GM18867 (cell line): Measurements from ENCODE around the gene SLC37A3.

ENCODE experiments used
- ATAC-seq: cut with Tn5 transposase; IDR thresholded peaks from one replicate; pipeline ENCODE4 v1.9.1; 2021; ENCODE audit warnings: mild to moderate bottlenecking, moderate library complexity; ENCODE audit not compliant: unreplicated experiment

Gene SLC37A3

DNA sequence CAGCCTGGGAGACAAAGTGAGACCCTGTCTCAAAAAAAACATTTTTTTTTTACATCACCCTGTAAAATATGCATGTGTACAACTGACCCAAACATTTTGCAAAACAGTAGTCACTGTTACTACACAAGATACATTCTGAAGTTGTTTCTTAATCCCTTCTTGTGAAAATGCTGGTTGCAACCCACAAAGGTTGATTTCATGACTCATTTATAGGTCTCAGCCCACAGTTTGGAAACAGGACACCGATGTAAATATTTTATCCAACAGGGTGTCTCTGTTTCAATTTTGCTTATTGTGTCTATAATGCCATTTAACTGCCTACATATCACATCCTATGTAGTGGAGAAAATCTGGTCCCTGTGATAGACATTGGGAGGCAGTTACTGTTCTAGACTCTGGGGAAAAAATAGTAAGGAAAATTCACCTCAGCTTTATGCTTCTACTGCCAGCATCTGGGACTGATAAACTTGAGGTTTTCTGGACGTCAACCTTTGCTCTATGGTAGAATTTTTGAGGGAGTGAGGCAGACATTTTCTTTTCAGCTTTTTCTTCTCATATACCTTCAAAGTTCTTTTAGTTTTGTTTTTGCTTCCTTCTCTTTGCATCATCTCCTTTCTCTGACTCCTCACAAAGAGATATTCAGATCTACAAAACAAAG lies 4.0 kb upstream of the SLC37A3 start:
- ATAC-seq = no peak

DNA sequence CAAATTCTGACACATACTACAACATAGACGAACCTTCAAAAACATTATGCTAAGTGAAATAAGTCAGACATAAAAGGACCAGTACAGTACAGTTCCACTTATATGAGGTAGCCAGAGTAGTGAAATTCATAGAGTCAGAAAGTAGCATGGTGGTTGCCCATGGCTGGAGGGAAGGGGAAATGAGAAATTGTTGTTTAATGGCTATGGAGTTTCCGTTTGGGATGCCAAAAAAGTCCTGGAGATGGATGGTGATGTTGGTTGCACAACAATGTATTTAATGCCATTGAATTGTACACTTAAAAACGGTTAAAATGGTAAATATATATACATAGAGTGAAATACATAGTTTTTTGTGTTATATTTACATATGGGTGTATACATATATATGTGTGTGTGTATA lies 2.1 kb upstream of the SLC37A3 start:
- ATAC-seq = no peak

DNA sequence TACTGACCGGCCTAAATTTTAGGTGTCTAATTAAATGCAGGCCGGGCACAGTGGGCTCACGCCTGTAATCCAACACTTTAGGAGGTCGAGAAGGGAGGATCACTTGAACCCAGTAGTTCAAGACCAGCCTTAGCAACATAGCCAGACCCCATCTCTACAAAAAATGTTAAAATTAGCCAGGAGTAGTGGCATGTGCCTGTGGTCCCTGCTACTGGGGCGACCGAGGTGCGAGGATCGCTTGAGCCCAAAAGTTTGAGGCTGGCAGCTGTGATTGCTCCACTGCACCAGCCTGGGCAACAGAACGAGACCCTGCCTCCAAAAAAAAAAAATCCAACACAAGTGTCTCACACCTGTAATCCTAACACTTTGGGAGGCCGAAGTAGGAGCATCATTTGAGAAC lies 491 bp upstream of the SLC37A3 start:
- no peak for ATAC-seq

DNA sequence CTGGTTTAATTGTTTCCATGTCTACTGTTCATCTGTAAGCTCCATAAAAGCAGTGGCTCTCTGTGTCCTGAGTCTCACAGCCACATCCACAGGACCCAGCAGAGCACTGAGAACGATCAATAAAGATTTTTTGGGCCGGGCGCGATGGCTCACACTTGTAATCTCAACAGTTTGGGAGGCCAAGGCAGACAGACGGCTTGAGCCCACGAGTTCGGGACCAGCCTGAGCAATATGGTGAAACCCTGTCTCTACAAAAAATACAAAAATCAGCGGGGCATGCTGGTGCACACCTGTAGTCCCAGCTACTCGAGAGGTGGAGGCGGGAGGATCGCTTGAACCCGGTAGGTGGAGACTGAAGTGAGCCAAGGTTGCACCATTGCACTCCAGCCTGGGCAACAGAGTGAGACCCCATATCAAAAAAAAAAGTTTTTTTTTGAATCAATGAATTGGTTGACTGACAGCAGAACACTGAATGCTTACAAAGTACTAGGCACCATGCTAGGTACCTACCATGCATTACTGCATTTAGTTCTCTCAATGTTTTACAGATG lies 4.5 kb downstream of the SLC37A3 start:
- no peak for ATAC-seq

DNA sequence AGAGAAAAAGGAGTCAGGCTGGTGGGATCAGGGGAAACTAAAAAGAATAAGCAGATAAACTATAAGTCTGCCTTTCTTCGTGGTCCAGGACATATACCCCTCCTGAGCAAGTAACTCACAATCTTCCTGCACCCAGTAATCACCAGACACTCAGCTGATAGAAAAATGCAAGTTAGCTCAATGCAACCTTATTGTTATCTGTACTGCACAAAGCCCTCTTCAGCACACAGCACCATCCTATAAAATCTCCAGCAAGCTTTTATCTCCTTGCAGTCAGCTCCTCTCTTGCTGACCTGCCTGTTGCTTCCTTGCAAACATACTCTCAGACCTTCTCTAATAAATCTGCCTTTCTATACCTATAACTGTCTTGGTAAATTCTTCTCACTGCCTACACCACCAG lies 6.7 kb downstream of the SLC37A3 start:
- no peak for ATAC-seq

DNA sequence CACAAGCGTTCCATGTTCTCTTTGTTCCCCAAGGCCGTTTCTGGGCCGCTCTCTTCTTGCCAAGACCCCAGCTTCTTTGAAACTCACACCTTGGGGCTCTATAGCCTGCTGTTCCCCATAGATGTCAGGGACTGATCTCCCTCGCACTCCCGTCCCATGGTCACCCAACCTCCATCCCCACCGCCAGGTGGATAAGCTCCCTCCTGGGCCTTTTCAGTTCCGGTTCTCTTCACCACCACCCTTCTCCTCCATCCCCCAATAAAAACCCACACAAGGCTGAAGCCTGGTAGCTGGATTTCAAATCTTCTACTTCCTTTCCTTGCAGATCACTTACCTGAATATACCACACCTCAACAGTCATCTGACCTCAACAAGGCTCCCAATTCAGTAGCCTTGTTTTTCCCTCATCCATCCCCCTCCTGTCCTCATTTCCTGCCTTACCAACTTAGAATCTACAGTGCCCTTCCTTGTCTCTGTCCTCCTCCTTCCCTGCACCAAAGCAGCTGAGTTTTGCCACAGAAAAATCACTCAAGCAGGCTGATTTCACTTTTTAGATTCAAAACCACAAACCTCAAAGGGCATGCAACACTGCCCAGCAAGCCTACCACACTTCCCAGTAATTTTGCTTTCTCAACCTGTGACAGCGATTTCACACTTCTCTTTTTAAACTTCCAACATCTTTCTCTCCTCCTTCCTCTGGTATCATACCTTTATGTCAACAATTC lies 7.7 kb downstream of the SLC37A3 start:
- no peak for ATAC-seq

DNA sequence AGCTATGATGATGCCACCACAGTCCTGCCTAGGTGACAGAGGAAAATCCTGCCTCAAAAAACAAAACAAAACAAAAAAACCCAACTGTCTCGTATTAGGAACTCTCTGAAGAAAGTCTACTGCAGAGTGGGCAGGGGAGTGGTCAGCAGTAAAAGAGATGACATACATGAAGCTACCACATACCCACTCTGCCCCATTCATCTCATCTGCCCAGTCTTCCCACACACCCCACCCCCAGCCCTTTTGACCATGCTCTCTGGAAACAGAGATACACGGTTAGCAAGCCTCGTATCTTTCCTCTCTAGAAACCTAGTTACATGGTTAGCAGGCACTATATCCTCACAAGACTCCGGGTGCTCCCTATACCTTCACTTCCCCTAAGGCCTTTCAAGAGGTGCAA lies 8.3 kb downstream of the SLC37A3 start:
- no peak for ATAC-seq

DNA sequence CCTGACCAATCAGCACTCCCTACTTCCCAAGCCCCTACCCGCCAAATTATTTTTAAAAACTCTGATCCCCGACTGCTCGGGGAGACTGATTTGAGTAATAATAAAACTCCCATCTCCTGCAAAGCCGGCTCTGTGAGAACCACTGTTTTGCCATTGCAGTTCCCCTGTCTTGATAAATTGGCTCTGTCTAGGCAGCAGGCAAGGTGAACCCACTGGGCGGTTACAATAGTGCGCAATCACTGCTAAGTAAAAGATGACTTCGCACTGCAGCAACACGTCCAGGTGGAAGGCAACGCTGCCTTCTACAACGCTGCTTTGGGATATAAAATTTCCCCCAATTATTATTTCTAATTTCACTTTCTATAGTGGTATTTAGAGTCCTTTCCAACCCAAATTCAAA lies 8.9 kb downstream of the SLC37A3 start:
- no peak for ATAC-seq

DNA sequence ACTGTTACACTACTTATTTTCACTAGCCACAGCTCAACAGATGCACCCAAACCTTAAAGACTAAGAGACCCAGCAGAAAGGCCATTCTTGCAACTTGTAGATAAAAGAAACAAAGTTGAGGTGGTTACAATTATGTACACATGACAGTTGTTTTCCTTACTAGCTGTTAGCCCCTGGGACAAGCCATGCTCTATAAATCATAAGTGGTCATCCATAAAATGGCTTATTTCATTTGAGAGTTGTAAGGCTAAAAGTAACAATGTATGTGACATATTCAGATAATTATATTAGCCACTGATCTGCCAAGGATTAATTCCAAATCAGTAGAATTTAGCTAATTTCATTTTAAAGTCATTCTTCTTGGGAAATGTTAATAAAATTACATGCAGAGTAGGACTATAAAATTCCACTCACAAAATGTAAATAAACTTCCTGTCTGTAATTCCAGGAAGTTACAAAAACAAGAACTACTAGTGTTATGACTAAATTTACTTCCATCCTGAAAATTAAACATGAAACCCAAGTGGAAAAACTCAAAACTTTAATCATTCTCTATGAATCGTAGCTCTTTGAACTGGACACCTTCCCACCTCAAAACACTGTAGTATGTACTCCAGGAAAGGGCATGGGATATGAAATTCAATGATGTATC lies 13.3 kb downstream of the SLC37A3 start:
- no peak for ATAC-seq

DNA sequence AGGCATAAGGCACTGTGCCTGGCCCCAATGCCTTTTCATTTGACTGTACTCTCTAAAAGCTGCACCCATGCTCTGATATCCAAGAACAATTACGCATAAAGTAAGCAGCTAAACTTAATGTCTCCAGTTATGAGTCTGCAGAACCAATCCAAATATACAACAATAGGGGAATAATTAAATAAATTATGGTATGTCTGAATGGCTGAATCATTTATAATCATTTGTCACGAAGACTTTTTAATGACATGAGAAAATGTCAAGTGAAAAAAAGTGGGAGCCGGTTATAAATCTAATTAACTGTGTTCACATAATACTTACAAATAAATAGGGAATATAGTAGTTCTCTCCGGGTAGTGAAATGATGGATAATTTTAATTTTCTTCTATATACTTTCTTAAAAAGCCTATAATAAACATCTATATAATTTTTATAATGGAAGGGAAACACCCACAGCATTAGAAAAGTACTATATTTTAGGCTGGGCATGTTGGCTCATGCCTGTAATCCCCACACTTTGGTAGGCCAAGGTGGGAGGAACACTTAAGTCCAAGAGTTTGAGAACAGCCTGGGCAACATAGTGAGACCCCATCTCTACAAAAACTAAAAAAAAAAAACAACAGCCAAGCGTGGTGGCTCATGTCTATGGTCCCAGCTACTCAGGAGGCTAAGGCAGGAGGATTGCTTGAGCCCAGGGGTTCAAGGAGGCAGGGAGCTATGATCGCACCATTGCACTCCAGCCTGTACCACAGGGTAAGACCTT lies 14.2 kb downstream of the SLC37A3 start:
- ATAC-seq = no peak

DNA sequence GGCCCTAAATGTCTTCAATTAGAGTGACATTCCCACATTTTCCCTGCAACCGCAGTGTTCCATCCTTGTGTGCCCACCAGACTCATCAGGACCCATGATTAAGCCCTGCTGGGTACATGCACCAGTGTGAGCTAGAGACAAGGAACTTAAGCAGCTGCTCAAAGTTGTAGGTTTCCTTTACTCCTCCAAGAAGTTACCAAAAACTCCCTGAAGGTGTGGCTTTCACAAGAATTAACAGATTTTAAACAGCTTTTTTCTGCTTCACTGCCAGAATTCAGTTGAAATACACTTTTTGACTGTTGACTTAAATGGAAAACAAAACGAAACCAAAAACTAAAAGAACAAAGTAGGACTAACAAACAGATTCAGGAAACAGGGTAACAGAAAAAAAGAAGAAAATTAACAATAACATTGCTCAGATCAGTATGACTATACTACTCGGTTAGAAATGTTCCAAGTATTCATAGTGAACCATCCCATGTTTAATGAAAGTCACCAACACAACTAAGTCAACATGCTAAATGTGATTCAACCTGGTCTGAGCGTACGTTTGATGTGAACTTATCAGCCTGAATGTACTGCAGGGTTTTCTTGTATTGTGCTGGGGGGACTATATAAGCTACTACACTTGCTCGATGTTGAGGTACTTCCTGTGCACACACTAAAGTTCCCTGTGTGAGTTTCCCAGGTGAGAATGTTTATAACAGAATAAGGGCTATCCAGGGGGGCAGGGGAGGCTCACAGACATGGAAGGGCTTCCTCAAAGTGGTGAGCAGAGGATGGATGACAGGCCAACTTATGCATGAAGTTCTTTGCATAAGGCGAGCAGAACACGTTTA lies 22.2 kb downstream of the SLC37A3 start:
- ATAC-seq = no peak

DNA sequence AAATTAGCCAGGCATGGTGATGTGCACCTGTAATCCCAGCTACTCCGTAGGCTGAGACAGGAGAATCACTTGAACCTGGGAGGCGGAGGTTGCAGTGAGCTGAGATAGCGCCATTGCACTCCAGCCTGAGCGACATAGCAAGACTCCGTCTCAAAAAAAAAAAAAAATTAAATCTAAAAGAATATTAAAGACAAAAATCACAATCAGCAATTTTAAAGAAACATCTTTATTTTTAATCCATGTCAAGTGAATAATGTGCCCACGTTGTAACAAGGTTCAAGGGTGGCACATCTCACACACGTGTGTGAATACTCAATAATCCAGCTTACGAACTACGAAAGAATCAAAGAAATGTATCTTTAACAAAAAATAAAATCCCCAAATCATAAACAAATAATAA lies 23.0 kb downstream of the SLC37A3 start:
- no peak for ATAC-seq

DNA sequence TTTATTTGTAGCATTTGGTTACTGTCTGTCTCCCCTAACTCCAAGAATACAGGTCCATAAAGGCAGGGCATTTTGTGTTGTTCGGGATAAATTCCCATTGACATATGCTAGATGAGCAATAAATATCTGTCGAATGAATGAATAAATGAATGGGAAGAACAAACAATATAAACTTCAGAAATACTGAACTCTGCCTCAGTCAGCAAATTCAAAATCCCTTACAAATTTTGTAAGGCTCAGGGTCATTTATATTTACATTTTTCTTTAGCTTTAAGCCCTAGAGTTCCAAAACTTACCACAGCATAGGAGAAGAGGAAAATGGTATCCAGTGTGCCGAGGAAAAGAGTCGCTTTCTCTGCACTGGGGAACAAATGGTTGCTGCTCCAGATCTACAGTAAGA lies 29.0 kb downstream of the SLC37A3 start:
- no peak for ATAC-seq

DNA sequence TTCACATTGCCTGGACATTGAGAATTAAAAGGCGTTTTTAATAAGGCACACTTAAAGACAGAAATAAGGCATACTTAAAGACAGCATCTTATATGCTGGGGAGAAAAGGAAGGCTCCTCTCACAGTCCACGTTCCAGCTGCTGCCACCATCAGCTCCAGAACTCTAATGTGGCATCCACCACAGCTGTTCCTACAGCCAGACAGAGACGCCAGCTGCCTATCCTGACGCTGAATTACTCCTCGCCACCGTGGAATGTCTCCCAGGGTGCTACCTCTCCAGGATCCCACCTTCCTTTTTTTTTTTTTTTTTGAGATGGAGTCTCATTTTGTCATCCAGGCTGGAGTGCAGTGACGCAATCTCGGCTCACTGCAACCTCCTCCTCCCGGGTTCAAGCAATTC lies 30.8 kb downstream of the SLC37A3 start:
- no peak for ATAC-seq

DNA sequence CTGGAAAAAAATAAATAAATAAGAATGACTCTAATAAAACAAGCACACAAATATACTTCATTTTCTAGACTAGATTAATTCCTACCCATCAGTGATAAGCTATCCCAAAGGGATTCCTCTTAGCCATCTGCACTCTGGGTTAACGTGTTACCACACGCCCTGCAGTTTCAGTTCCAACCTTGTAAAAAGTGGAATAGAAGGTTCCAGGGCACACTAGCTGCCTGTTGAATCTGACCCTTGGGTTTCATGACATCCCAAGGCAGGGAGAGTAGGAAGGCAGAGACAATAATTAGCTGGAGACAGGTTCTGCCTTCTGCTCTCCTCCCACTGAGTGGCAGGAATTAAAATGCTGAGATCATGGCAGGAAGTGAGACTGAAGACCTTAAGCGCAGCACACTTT lies 33.5 kb downstream of the SLC37A3 start:
- no peak for ATAC-seq

DNA sequence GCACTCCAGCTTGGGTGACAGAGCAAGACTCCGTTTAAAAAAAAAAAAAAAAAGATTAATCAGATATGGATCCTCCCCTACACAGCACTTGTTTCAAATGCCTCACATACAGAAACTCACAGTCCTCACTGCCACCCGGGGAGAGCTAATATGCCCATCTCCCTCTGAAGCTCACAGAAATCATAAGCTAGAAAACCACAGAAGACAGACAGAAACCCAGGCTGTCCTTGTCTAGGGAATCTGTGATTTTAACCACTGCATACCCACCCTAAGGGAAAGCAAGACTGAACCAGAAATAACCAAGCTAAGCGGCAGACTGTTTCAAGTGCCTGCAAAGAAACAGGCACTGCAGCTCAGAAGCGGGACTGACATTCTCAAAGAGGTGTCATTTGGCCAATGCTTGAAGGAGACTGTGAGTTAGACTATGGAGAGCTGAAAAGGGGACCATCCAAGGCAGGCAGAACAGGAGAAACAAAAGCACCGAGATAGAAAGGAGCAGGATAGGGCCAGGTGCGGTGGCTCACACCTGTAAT lies 37.6 kb downstream of the SLC37A3 start:
- ATAC-seq = no peak

DNA sequence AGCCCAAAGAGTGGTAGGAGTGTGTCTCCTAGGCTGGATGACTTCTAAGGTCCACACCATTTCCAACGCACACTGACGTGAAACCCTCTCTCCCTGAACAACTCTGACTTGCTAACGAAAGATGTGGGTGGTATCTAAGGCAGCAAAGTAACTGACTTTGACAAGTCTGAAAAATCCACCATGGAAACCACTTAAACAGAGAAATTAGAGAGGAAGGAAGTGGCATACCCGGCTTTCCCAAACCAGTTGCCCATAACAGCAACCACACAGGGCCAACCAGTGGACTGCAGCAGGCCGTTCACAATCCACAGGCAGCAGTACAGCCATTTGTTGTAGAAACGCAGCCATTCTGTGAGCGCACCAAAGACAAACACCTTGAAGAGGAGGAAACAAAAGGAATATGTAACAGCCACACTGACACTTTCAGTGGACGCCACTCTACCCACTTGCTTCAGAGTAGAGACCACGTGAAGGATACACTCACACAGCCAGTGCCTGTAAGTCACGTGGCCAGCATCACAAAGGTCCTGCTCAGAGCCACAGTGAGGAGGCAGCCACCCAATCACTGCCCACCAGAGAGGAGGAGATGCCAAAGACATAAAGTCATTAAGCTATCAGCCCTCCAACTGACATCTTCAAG lies 39.8 kb downstream of the SLC37A3 start:
- no peak for ATAC-seq

DNA sequence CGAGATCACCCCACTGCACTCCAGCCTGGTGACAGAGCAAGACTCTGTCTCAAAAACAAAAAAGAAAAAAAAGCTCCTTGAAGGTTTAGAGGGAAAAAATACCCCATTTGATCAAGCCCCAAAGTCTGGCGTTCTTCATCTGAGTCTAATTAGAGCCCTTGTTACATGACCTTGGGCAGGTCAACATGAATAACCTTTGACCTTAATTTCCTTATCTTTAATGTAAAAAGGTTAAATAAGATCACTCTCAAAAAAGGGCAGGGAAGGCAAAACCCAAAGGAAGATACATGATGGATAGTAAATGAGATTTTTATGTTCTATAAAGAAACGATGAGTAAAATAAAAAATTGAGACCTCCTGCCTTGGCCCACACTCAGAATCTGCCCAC lies 40.3 kb downstream of the SLC37A3 start:
- ATAC-seq = no peak

DNA sequence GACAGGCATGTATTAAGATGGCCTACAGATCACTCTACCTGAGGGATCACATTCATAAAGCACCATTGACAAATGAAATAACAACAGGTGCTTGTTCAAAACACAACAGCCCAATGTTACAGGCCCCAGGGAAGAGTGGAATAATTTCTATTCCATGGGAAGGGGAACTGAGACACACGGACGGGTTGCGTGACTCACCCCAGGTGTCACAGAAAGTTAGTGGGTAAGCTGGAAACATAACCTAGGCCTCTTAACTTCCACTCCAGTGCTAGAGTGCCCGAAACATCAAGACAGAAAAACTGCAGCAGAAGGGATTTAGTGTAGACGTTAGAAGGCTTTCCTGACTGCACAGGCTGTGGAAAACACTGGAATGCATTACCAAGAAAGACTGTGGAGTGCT lies 48.3 kb downstream of the SLC37A3 start:
- no peak for ATAC-seq
